ENCODE results near the gene ZNF146. TPM values are rescaled to one million over a fixed set of nuclear protein-coding genes. Genes with fewer than 3 reads are reported as not detected.

The ZNF146 gene
- total RNA-seq, 1 donor from 2014 or later = 59.6 TPM

DNA sequence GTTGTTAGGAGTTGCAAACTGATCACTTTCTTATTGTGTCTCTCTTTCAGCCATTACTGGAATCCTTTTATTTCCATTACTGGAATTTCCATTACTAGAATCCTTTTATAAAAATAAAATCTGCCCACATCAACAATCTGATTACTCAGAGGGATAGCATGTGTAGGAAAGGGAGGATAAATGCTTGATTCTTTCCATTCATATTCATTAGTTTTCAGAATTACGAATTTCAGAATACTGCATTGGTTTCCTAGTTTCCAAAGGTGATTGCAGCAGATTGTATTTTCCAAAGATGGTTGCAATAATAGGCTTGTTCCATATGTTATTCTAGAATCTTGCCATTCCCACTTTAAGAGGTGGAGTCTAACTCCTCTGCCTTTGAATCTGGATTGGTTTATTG lies 37.1 kb downstream of the ZNF146 start:
- H3K27ac Mint-ChIP-seq (ENCODE audit: unreplicated experiment) = no peak overlapping the region
- peaks cover 15% of the 10 kb centered on the region for H3K9me3 Mint-ChIP-seq (ENCODE audit: unreplicated experiment)
- TF ChIP-seq, protein P1, sequence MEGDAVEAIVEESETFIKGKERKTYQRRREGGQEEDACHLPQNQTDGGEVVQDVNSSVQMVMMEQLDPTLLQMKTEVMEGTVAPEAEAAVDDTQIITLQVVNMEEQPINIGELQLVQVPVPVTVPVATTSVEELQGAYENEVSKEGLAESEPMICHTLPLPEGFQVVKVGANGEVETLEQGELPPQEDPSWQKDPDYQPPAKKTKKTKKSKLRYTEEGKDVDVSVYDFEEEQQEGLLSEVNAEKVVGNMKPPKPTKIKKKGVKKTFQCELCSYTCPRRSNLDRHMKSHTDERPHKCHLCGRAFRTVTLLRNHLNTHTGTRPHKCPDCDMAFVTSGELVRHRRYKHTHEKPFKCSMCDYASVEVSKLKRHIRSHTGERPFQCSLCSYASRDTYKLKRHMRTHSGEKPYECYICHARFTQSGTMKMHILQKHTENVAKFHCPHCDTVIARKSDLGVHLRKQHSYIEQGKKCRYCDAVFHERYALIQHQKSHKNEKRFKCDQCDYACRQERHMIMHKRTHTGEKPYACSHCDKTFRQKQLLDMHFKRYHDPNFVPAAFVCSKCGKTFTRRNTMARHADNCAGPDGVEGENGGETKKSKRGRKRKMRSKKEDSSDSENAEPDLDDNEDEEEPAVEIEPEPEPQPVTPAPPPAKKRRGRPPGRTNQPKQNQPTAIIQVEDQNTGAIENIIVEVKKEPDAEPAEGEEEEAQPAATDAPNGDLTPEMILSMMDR (IDR thresholded peaks at IDR 0.05; ENCODE audit: partially characterized antibody, unreplicated experiment) = no peak
- H3K4me3 Mint-ChIP-seq (ENCODE audit: unreplicated experiment) = no peak overlapping the region
- peaks cover 6% of the 10 kb centered on the region for H3K27me3 Mint-ChIP-seq (ENCODE audit: unreplicated experiment)
- DNase-seq = no peak
- peaks cover 11% of the 10 kb centered on the region for H3K36me3 Mint-ChIP-seq (ENCODE audit: unreplicated experiment)
- H3K4me1 Mint-ChIP-seq (ENCODE audit: low read depth, unreplicated experiment) = peaks cover 10% of the 10 kb centered on the region

DNA sequence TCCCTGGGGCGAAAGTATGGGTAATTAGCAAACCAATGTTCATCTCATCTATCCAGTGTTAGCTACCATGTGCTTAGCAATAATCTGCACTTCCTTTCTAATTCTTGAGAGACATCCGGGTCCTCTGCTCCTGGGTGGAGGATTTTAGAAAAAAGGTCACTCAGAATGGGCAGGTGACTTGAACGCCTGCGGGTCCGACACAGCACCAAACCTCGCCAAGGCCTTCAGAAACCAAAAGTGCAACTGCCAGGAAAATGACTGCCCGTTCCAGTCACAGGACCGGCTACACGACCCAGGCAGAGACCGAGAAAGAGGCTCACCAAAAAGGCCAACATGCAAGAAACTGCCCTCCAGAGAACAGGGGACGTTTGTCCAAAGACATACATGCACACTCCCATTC lies 39.9 kb downstream of the ZNF146 start:
- no peaks in the 10 kb centered on the region for H3K4me1 Mint-ChIP-seq (ENCODE audit: low read depth, unreplicated experiment)
- H3K27ac Mint-ChIP-seq (ENCODE audit: unreplicated experiment) = no peak overlapping the region
- TF ChIP-seq, protein P1 (IDR thresholded peaks at IDR 0.05; ENCODE audit: partially characterized antibody, unreplicated experiment) = no peak
- DNase-seq = no peak
- H3K36me3 Mint-ChIP-seq (ENCODE audit: unreplicated experiment) = peaks cover 16% of the 10 kb centered on the region
- peaks cover 3% of the 10 kb centered on the region for H3K27me3 Mint-ChIP-seq (ENCODE audit: unreplicated experiment)
- H3K4me3 Mint-ChIP-seq (ENCODE audit: unreplicated experiment) = no peak overlapping the region
- H3K9me3 Mint-ChIP-seq (ENCODE audit: unreplicated experiment) = peaks cover 18% of the 10 kb centered on the region

DNA sequence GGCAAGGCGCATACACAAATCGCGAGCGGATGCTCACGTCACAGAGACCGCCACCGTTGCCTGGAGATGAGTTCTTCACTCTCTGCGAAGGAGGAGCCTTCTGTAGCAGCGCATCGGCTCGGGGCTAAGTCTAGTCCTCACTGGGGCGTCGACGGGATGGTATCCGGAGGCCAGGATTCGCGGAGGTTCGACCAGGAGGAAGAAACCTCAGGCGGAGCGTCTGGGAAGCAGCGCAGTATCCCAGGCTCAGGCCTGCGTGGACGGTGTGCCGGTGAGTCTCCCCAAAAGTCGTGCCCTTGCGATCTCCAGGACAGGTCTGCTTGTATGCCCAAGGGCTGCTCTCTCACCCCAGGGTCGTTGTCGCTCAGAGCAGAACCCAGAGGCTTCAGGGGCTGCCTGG lies 40.4 kb downstream of the ZNF146 start:
- DNase-seq = no peak
- Mint-ChIP-seq H3K27ac (ENCODE audit: unreplicated experiment) (peak overlapping the region; percentile 22), H3K4me1 (ENCODE audit: low read depth, unreplicated experiment) (no peaks in the 10 kb centered on the region), H3K4me3 (ENCODE audit: unreplicated experiment) (no peak overlapping the region), H3K36me3 (ENCODE audit: unreplicated experiment) (peaks cover 16% of the 10 kb centered on the region), H3K9me3 (ENCODE audit: unreplicated experiment) (peaks cover 16% of the 10 kb centered on the region), H3K27me3 (ENCODE audit: unreplicated experiment) (peaks cover 3% of the 10 kb centered on the region)
- TF ChIP-seq, protein P1 (IDR thresholded peaks at IDR 0.05; ENCODE audit: partially characterized antibody, unreplicated experiment) = no peak

DNA sequence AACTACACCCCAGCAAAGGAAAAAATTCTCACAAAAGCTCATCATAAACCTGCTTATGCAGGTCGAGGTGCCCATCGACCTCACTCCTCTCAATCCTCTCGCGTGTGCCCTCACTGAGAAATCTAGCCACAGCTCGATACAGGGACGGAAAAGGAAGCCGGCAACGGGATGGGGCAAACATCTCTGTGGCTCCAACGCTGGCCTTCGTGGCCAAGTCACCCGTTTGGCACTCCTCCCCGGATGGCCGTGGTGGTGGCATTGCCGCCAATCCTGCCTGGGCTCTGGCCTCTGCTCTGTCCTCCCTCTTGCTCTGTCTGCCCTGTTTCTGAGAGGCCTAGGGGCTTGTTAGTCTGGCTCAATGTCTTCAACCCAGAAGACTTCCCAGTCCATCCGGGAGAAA lies 41.2 kb downstream of the ZNF146 start:
- Mint-ChIP-seq H3K27ac (ENCODE audit: unreplicated experiment) (peak overlapping the region; percentile 22), H3K36me3 (ENCODE audit: unreplicated experiment) (peaks cover 16% of the 10 kb centered on the region), H3K9me3 (ENCODE audit: unreplicated experiment) (peaks cover 16% of the 10 kb centered on the region), H3K27me3 (ENCODE audit: unreplicated experiment) (peaks cover 3% of the 10 kb centered on the region), H3K4me1 (ENCODE audit: low read depth, unreplicated experiment) (no peaks in the 10 kb centered on the region), H3K4me3 (ENCODE audit: unreplicated experiment) (peak overlapping the region; percentile 5)
- no peak for DNase-seq
- TF ChIP-seq, protein P1 (IDR thresholded peaks at IDR 0.05; ENCODE audit: partially characterized antibody, unreplicated experiment) = no peak

DNA sequence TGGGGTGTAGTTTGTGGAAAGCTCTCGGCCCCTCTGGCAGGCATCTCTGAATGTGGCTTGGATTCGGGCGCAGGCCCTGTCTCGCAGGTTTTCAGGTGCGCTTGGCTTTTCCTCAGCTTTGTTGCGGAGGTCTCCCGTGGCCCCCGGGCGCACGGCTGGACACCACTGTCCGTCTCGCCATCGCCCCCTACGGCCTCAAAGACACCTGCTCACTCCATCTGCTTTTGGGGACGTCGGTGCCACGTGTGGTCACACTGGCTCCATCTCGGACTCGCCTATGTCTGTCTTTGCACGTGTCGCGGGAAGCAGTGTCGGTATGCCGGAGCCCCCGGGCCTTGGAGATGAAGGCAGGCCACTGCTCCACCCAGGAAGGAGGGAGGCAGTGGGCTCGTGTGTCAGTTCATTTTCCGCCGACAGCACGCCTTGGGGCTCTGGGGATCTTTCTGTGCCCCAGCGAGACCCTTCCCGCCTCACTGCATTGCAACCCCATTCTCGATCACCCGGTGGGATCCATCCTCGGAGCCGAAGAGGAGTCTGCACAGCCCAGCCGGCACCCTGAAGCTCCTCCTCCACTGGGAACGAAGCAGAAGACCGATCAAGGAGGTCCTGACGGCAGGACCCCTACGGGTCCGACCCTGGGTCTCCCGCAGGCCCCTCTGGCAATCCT lies 42.1 kb downstream of the ZNF146 start:
- TF ChIP-seq, protein P1 (IDR thresholded peaks at IDR 0.05; ENCODE audit: partially characterized antibody, unreplicated experiment) = no peak
- no peaks in the 10 kb centered on the region for H3K4me1 Mint-ChIP-seq (ENCODE audit: low read depth, unreplicated experiment)
- no peak for DNase-seq
- peaks cover 3% of the 10 kb centered on the region for H3K27me3 Mint-ChIP-seq (ENCODE audit: unreplicated experiment)
- H3K36me3 Mint-ChIP-seq (ENCODE audit: unreplicated experiment) = peaks cover 16% of the 10 kb centered on the region
- peaks cover 16% of the 10 kb centered on the region for H3K9me3 Mint-ChIP-seq (ENCODE audit: unreplicated experiment)
- H3K27ac Mint-ChIP-seq (ENCODE audit: unreplicated experiment) = no peak overlapping the region
- peak overlapping the region; percentile 46 for H3K4me3 Mint-ChIP-seq (ENCODE audit: unreplicated experiment)
